ENCODE results near the gene ANKRD44.

- no peak for TF ChIP-seq ZNF274 (IDR thresholded peaks at IDR 0.05; ENCODE audit: low read depth, low read length)
- no peak for TF ChIP-seq YY1 (IDR thresholded peaks at IDR 0.05; ENCODE audit: insufficient read depth, insufficient read length)
These were observed 350.7 kb downstream of the ANKRD44 start for GRCh38 chr2:196959734-196960338.
